ENCODE results near the gene SPNS3.

- TF ChIP-seq, protein P1, sequence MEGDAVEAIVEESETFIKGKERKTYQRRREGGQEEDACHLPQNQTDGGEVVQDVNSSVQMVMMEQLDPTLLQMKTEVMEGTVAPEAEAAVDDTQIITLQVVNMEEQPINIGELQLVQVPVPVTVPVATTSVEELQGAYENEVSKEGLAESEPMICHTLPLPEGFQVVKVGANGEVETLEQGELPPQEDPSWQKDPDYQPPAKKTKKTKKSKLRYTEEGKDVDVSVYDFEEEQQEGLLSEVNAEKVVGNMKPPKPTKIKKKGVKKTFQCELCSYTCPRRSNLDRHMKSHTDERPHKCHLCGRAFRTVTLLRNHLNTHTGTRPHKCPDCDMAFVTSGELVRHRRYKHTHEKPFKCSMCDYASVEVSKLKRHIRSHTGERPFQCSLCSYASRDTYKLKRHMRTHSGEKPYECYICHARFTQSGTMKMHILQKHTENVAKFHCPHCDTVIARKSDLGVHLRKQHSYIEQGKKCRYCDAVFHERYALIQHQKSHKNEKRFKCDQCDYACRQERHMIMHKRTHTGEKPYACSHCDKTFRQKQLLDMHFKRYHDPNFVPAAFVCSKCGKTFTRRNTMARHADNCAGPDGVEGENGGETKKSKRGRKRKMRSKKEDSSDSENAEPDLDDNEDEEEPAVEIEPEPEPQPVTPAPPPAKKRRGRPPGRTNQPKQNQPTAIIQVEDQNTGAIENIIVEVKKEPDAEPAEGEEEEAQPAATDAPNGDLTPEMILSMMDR (IDR thresholded peaks at IDR 0.05), result no peak
- no peak for TF ChIP-seq POLR2A (IDR thresholded peaks at IDR 0.05)
Observed at GRCh38 chr17:4478318-4478830, 44.6 kb downstream of the SPNS3 start.

Data from lower leg skin (tissue), 3 donors.